DND-41 (cell line): ENCODE results near the gene TMIE.

ENCODE experiments used
- ATAC-seq: fragments of 200-7000 bp; cut with Tn5 transposase; 3 replicates; pipeline ENCODE4 v1.9.1; 2021; ENCODE audit warnings: low read depth; ENCODE audit not compliant: insufficient read depth
- DNase-seq: peaks from one replicate; pipeline ENCODE4 v3.0.0-alpha.2; 2020
- H2AFZ ChIP-seq: 2 replicates; pipeline ENCODE4 v1.6.0; 2012; ENCODE audit warnings: low read depth, low read length
- H3K27ac ChIP-seq: 2 replicates; pipeline ENCODE4 v1.5.1; 2012; ENCODE audit warnings: low read length, inconsistent platforms
- H3K27me3 ChIP-seq: fragments of 200-600 bp; sonication (generic); 2 replicates; pipeline ENCODE4 v1.6.0; 2012; ENCODE audit warnings: low read length, mild to moderate bottlenecking, inconsistent platforms; ENCODE audit not compliant: insufficient read depth, poor library complexity
- H3K36me3 ChIP-seq: 2 replicates; pipeline ENCODE4 v1.5.1; 2012; ENCODE audit warnings: low read length, inconsistent platforms; ENCODE audit not compliant: insufficient read depth
- H3K4me1 ChIP-seq: 2 replicates; pipeline ENCODE4 v1.5.1; 2012; ENCODE audit warnings: mild to moderate bottlenecking, low read length; ENCODE audit not compliant: insufficient read depth
- H3K4me2 ChIP-seq: 2 replicates; pipeline ENCODE4 v1.6.0; 2012; ENCODE audit warnings: mild to moderate bottlenecking, moderate library complexity, low read length, inconsistent platforms; ENCODE audit not compliant: insufficient read depth
- H3K4me3 ChIP-seq, 2 experiments: fragments of 200-600 bp in 1 of 2; shearing (Covaris generic) in 1 of 2; 2 replicates each; pipeline ENCODE4 v1.5.1; 2012 to 2016; ENCODE audit warnings: inconsistent platforms in 2 of 2, low read length in 2 of 2, mild to moderate bottlenecking in 2 of 2, low read depth in 1 of 2, moderate library complexity in 1 of 2
- H3K79me2 ChIP-seq: 2 replicates; pipeline ENCODE4 v1.6.0; 2012; ENCODE audit warnings: low read length, inconsistent platforms; ENCODE audit not compliant: insufficient read depth
- H3K9ac ChIP-seq: 2 replicates; pipeline ENCODE4 v1.6.0; 2012; ENCODE audit warnings: low read depth, mild to moderate bottlenecking, inconsistent platforms, low read length, moderate library complexity
- H3K9me3 ChIP-seq: 2 replicates; pipeline ENCODE4 v1.5.1; 2012; ENCODE audit warnings: low read length, moderate library complexity, mild to moderate bottlenecking, inconsistent platforms; ENCODE audit not compliant: insufficient read depth, severe bottlenecking
- H4K20me1 ChIP-seq: 2 replicates; pipeline ENCODE4 v1.6.0; 2012; ENCODE audit warnings: low read length; ENCODE audit not compliant: insufficient read depth
- CTCF ChIP-seq: IDR thresholded peaks from 2 replicates; pipeline ENCODE4 v1.5.1; 2012; ENCODE audit warnings: borderline replicate concordance, low read length, moderate library complexity, mild to moderate bottlenecking; ENCODE audit not compliant: poor library complexity, severe bottlenecking; ENCODE audit errors: extremely low read depth
- EZH2 ChIP-seq: IDR thresholded peaks from 3 replicates; pipeline ENCODE4 v1.6.1; 2012; ENCODE audit warnings: borderline replicate concordance, low read depth, mild to moderate bottlenecking, moderate library complexity, low read length, inconsistent platforms; ENCODE audit not compliant: severe bottlenecking

The TMIE gene

DNA sequence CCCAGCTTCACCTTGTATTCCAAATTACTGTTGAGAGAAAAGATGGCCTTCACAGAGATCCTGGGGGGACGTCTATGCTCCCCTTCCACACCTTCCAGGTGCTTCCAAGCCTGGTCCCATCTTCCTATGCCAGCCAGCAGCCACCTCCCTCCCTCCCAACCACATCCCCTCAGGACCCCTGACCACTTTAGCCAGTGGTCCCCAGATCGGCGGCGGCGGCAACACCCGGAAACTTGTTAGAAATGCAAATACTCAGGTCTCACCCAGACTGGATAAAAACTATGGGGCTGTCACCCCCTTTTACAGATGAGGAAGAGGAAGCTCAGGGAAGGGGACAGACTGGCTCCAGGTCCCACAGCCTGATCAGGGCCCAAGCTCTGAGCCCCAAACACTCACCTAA lies 54.5 kb downstream of the TMIE start:
- H3K4me2 ChIP-seq = no peak overlapping the region
- no peaks in the 10 kb centered on the region for H3K27me3 ChIP-seq
- H3K4me1 ChIP-seq = no peaks in the 10 kb centered on the region
- H3K4me3 ChIP-seq = no peak overlapping the region
- ATAC-seq (no peak), DNase-seq (no peak)
- no peaks in the 10 kb centered on the region for H3K79me2 ChIP-seq
- H2AFZ ChIP-seq = no peak overlapping the region
- no peaks in the 10 kb centered on the region for H4K20me1 ChIP-seq
- H3K36me3 ChIP-seq = no peaks in the 10 kb centered on the region
- no peak overlapping the region for H3K9ac ChIP-seq
- H3K9me3 ChIP-seq = no peaks in the 10 kb centered on the region
- TF ChIP-seq EZH2 (no peak), CTCF (no peak)
- H3K27ac ChIP-seq = no peak overlapping the region

DNA sequence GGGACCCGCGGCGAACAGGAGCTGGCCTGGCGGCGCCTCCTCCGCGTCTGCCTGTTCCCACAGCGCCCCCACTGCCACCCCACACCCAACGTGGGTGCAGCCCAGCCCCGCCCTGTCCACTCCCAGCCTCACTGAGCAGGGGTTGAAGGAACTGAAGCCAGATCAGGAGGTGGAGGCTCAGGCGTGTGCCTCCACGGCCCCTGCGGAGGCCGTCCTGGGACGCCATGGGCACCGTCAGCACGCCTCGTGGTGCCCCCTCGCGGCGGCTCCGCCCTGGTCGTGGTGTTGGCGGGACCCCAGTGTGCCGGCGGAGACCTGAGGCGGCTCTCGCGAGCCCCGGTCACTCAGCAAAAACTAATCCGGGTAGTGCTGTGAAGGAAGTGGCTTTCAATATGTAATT lies 55.5 kb downstream of the TMIE start:
- Histone ChIP-seq H3K27me3 (no peaks in the 10 kb centered on the region), H3K4me2 (no peak overlapping the region), H3K27ac (no peak overlapping the region), H3K4me1 (no peaks in the 10 kb centered on the region), H3K9me3 (no peaks in the 10 kb centered on the region), H4K20me1 (no peaks in the 10 kb centered on the region), H3K9ac (no peak overlapping the region), H3K4me3 (no peak overlapping the region), H3K79me2 (no peaks in the 10 kb centered on the region), H3K36me3 (no peaks in the 10 kb centered on the region), H2AFZ (no peak overlapping the region)
- DNase-seq (no peak), ATAC-seq (no peak)
- TF ChIP-seq CTCF (no peak), EZH2 (no peak)

- TF ChIP-seq CTCF (no peak), EZH2 (no peak)
- Histone ChIP-seq H4K20me1 (no peaks in the 10 kb centered on the region), H3K4me2 (no peak overlapping the region), H3K9ac (no peak overlapping the region), H3K36me3 (no peaks in the 10 kb centered on the region), H3K4me3 (no peak overlapping the region), H3K4me1 (no peaks in the 10 kb centered on the region), H3K27ac (no peak overlapping the region), H3K9me3 (peaks cover 9% of the 10 kb centered on the region), H3K79me2 (no peaks in the 10 kb centered on the region), H2AFZ (no peak overlapping the region), H3K27me3 (no peaks in the 10 kb centered on the region)
- ATAC-seq (no peak), DNase-seq (no peak)
These were observed 58.3 kb downstream of the TMIE start for GRCh38 chr3:46759239-46760167.
